ENCODE results near the gene COL3A1. TPM values are rescaled to one million over a fixed set of nuclear protein-coding genes. Genes with fewer than 3 reads are reported as not detected.

COL3A1 gene
- total and polyA plus RNA-seq, 2 donors (not counting 3 experiments of a cell fraction or from before 2014, with no cell fraction given) = 2.3 to 8.7 TPM

DNA sequence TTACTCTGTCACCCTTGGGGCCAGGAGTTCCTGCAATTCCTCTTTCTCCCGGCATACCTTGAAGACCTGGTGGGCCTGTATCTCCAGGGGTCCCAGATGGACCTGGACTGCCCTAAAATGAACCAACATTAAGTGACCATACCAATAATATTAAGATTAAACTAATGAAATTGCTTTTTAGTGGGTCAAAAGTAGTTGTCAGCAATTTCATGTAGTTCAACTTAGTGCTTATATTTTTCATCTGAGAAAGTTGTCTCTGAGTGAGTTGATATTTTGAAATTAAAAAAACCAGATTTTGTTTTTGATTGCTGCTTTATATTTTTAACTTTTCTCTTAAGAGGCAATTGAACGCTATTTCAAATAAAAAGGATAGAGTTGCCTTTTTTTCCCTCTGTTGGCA, 83.1 kb downstream of the COL3A1 start:
- intact Hi-C loops (cut with micrococcal nuclease) (no loop called here), dilution Hi-C loops (cut with MboI; ENCODE audit: extremely low pct_ligation_motif_present, low sequenced_read_pairs) (no loop called here)
- no peak for DNase-seq (ENCODE audit: low read depth, low spot score)
- no peaks in the 10 kb centered on the region for H3K79me2 ChIP-seq (ENCODE audit: control insufficient read depth, insufficient read depth, low read length)
- H3K36me3 ChIP-seq (ENCODE audit: control insufficient read depth in 2 of 2, extremely low read depth in 1 of 2, insufficient read depth in 2 of 2, low read length in 2 of 2) = peaks cover 3 to 15% of the 10 kb centered on the region in 2 experiments
- no peaks in the 10 kb centered on the region for H4K20me1 ChIP-seq (replicated peaks; ENCODE audit: control insufficient read depth, extremely low read depth, insufficient read depth, low read length)
- H3K27me3 ChIP-seq (ENCODE audit: control insufficient read depth in 2 of 2, insufficient read depth in 2 of 2, low read length in 2 of 2) = no peaks in the 10 kb centered on the region
- H3K9me3 ChIP-seq (replicated peaks; ENCODE audit: control insufficient read depth, insufficient read depth, low read length) = no peaks in the 10 kb centered on the region
- no peak overlapping the region for H3K9ac ChIP-seq (replicated peaks; ENCODE audit: extremely low read depth, insufficient read depth, low read length)
- no peaks in the 10 kb centered on the region for H3K4me1 ChIP-seq (ENCODE audit: control insufficient read depth, extremely low read depth, insufficient read depth, low read length)
- H3K4me3 ChIP-seq (replicated peaks in 1 of 3; ENCODE audit: insufficient read depth in 1 of 3, low read depth in 1 of 3, low read length in 3 of 3) = no peak overlapping the region
- H3K9me1 ChIP-seq (replicated peaks; ENCODE audit: control insufficient read depth, extremely low read depth, insufficient read depth, low read length) = peaks cover 2% of the 10 kb centered on the region
- no peak overlapping the region for H3K4me2 ChIP-seq (ENCODE audit: insufficient read depth, low read length)
- no peak for FAIRE-seq
- H2AFZ ChIP-seq (ENCODE audit: low read depth, low read length) = no peak overlapping the region
- ChIA-PET POLR2A (no interaction called here), CTCF (no interaction called here)
- no peak for TF ChIP-seq MAX (IDR thresholded peaks at IDR 0.05; ENCODE audit: insufficient read depth, insufficient read length)
- TF ChIP-seq GATA2 (IDR thresholded peaks at IDR 0.05; ENCODE audit: insufficient read depth, insufficient read length, low read depth, low read length) = no peak
- no peak for TF ChIP-seq FOS (IDR thresholded peaks at IDR 0.05; ENCODE audit: borderline replicate concordance, insufficient read depth, low read length)
- TF ChIP-seq POLR2AphosphoS5 (IDR thresholded peaks at IDR 0.05; ENCODE audit: insufficient read depth, low read depth, low read length) = no peak
- TF ChIP-seq POLR2A (IDR thresholded peaks at IDR 0.05; ENCODE audit: low read depth, low read length) = no peak
- TF ChIP-seq JUN (IDR thresholded peaks at IDR 0.05; ENCODE audit: borderline replicate concordance, insufficient read depth, insufficient read length, low read depth) = no peak
- no peak for TF ChIP-seq EZH2 (IDR thresholded peaks at IDR 0.05; ENCODE audit: borderline replicate concordance, low read depth, low read length, severe bottlenecking)
- no peak for TF ChIP-seq CTCF (IDR thresholded peaks at IDR 0.05; ENCODE audit: extremely low read depth in 1 of 2, insufficient read depth in 1 of 2, low read depth in 1 of 2, low read length in 2 of 2)
- TF ChIP-seq MYC (IDR thresholded peaks at IDR 0.05; ENCODE audit: low read depth, low read length) = no peak
- H3K27ac ChIP-seq (ENCODE audit: insufficient read depth, low read depth, low read length) = no peak overlapping the region
- BruUV-seq (replicated peaks) = no TSS peak

Data from endothelial cell of umbilical vein (primary cell).